IMR-90 (cell line): ENCODE data around the gene DVL1. TPM values are rescaled to one million over a fixed set of nuclear protein-coding genes. Genes with fewer than 3 reads are reported as not detected.

Source experiments
- ATAC-seq: fragments of 200-7000 bp; cut with Tn5 transposase; 2 replicates; pipeline ENCODE4 v1.9.1; 2020; ENCODE audit warnings: low read depth, mild to moderate bottlenecking, moderate library complexity
- BruUV-seq: library from RNA; stranded (reverse); fragments of 400-500 nt; replicated peaks from 2 replicates; lab custom pipeline; 2021; lab: Mats Ljungman, UMichigan
- CTCF ChIA-PET: fragments of 300-600 bp; formaldehyde crosslinking; extraction: SDS; loops from one replicate; lab custom pipeline; 2021; ENCODE audit warnings: antibody characterized with exemption; lab: Yijun Ruan, JAX
- POLR2A ChIA-PET: fragments of 300-600 bp; sonication (Branson Sonifier 250); formaldehyde crosslinking; loops from one replicate; lab custom pipeline; 2022; ENCODE audit warnings: antibody characterized with exemption; ENCODE audit not compliant: unreplicated experiment; lab: Charles Lee
- DNase-seq: peaks from one replicate; pipeline ENCODE4 v3.0.0; 2013
- H2AFZ ChIP-seq: replicated peaks from 2 replicates; pipeline ENCODE3; 2013; ENCODE audit warnings: low read length, mild to moderate bottlenecking; ENCODE audit not compliant: poor library complexity
- H2AK5ac ChIP-seq: 2 replicates; pipeline ENCODE4 v1.6.1; 2013; ENCODE audit warnings: low read depth, low read length, inconsistent platforms
- H2AK9ac ChIP-seq: replicated peaks from 2 replicates; pipeline ENCODE3; 2013; ENCODE audit warnings: mild to moderate bottlenecking, low read depth, low read length, moderate library complexity; ENCODE audit not compliant: poor library complexity
- H2BK120ac ChIP-seq: 2 replicates; pipeline ENCODE4 v1.6.1; 2013; ENCODE audit warnings: low read depth, low read length, inconsistent platforms
- H2BK15ac ChIP-seq: 3 replicates; pipeline ENCODE4 v1.6.1; 2013; ENCODE audit warnings: low read depth, low read length, inconsistent platforms
- H2BK20ac ChIP-seq: 2 replicates; pipeline ENCODE4 v1.6.1; 2013; ENCODE audit warnings: low read depth, mild to moderate bottlenecking, inconsistent platforms, low read length, moderate library complexity
- H2BK5ac ChIP-seq: 2 replicates; pipeline ENCODE4 v1.6.1; 2013; ENCODE audit warnings: mild to moderate bottlenecking, low read depth, low read length, inconsistent platforms; ENCODE audit not compliant: poor library complexity, severe bottlenecking
- H3K14ac ChIP-seq: replicated peaks from 2 replicates; pipeline ENCODE4 v1.6.1; 2013; ENCODE audit warnings: low read depth, low read length, inconsistent platforms
- H3K18ac ChIP-seq: 2 replicates; pipeline ENCODE4 v1.6.1; 2013; ENCODE audit warnings: low read depth, low read length, control low read depth
- H3K23ac ChIP-seq: 2 replicates; pipeline ENCODE4 v1.6.1; 2013; ENCODE audit warnings: low read depth, low read length, inconsistent platforms
- H3K27ac ChIP-seq: 2 replicates; pipeline ENCODE4 v1.5.1; 2013; ENCODE audit warnings: mild to moderate bottlenecking, control low read depth, low read length; ENCODE audit not compliant: insufficient read depth
- H3K27me3 ChIP-seq: 2 replicates; pipeline ENCODE4 v1.6.1; 2013; ENCODE audit warnings: low read length; ENCODE audit not compliant: control insufficient read depth, insufficient read depth
- H3K36me3 ChIP-seq: 2 replicates; pipeline ENCODE4 v1.6.1; 2013; ENCODE audit warnings: low read length, mixed read lengths; ENCODE audit not compliant: control insufficient read depth, insufficient read depth
- H3K4ac ChIP-seq: 2 replicates; pipeline ENCODE4 v1.6.1; 2013; ENCODE audit warnings: low read depth, low read length, inconsistent platforms
- H3K4me1 ChIP-seq: 2 replicates; pipeline ENCODE4 v1.6.1; 2013; ENCODE audit warnings: low read length, mixed read lengths; ENCODE audit not compliant: control insufficient read depth, insufficient read depth
- H3K4me2 ChIP-seq: 2 replicates; pipeline ENCODE4 v1.6.1; 2013; ENCODE audit warnings: low read depth, mild to moderate bottlenecking, control low read depth, low read length, moderate library complexity
- H3K4me3 ChIP-seq: 2 replicates; pipeline ENCODE4 v1.5.1; 2013; ENCODE audit warnings: low read depth, mild to moderate bottlenecking, control low read depth, low read length, moderate library complexity; ENCODE audit not compliant: insufficient read depth
- H3K56ac ChIP-seq: 2 replicates; pipeline ENCODE4 v1.6.1; 2013; ENCODE audit warnings: low read length, inconsistent platforms; ENCODE audit not compliant: insufficient read depth; ENCODE audit errors: extremely low read depth
- H3K79me1 ChIP-seq, 2 experiments: 2 replicates each; pipeline ENCODE4 v1.6.1; 2013; ENCODE audit warnings: low read length in 2 of 2, inconsistent platforms in 1 of 2, low read depth in 1 of 2
- H3K9ac ChIP-seq: 2 replicates; pipeline ENCODE4 v1.6.1; 2013; ENCODE audit warnings: low read depth, low read length, control low read depth
- H3K9me1 ChIP-seq: 2 replicates; pipeline ENCODE4 v1.6.1; 2013; ENCODE audit warnings: low read length, inconsistent platforms; ENCODE audit not compliant: insufficient read depth
- H3K9me3 ChIP-seq: 2 replicates; pipeline ENCODE4 v1.6.1; 2013; ENCODE audit warnings: low read length; ENCODE audit not compliant: control insufficient read depth, insufficient read depth
- H4K20me1 ChIP-seq: 2 replicates; pipeline ENCODE4 v1.6.1; 2013; ENCODE audit warnings: low read length, inconsistent platforms; ENCODE audit not compliant: insufficient read depth
- H4K5ac ChIP-seq: 2 replicates; pipeline ENCODE4 v1.6.1; 2013; ENCODE audit warnings: mild to moderate bottlenecking, low read depth, low read length, control low read depth
- H4K8ac ChIP-seq, 2 experiments: 2 replicates each; pipeline ENCODE4 v1.6.1; 2013; ENCODE audit warnings: low read depth in 2 of 2, low read length in 2 of 2, control low read depth in 1 of 2, inconsistent platforms in 1 of 2
- H4K91ac ChIP-seq: 2 replicates; pipeline ENCODE4 v1.6.1; 2013; ENCODE audit warnings: low read depth, low read length, inconsistent platforms; ENCODE audit not compliant: insufficient read depth
- BHLHE40 ChIP-seq: fragments of 150-350 bp; IDR thresholded peaks from 2 replicates; pipeline ENCODE4 v1.6.1; 2016; ENCODE audit warnings: mild to moderate bottlenecking, low read depth, low read length
- CEBPB ChIP-seq: IDR thresholded peaks from 2 replicates; pipeline ENCODE4 v1.6.1; 2012; ENCODE audit warnings: low read depth, low read length, improper control_type of control experiment
- MAZ ChIP-seq: IDR thresholded peaks from 2 replicates; pipeline ENCODE4 v1.6.1; 2012; ENCODE audit warnings: low read depth, mild to moderate bottlenecking, low read length, improper control_type of control experiment, moderate library complexity, borderline replicate concordance
- NFE2L2 ChIP-seq: fragments of 150-350 bp; IDR thresholded peaks from 2 replicates; pipeline ENCODE4 v1.6.1; 2016; ENCODE audit warnings: low read depth, mild to moderate bottlenecking, low read length
- SMC3 ChIP-seq: fragments of 150-350 bp; IDR thresholded peaks from 2 replicates; pipeline ENCODE4 v1.6.1; 2016; ENCODE audit warnings: low read depth, mild to moderate bottlenecking, antibody characterized with exemption, low read length, moderate library complexity
- WGBS, 2 experiments: methylation state at CpG; one replicate each; pipeline versions ENCODE4 v1.1.5 to v1.1.7; 2013; ENCODE audit warnings: missing lambda C conversion rate in 2 of 2; ENCODE audit not compliant: insufficient read length in 1 of 2; ENCODE audit errors: extremely low coverage in 2 of 2; 5-methylcytosine and 5-hydroxymethylcytosine counted together
- dilution Hi-C: fragments of 300-500 bp; cut with HindIII; formaldehyde crosslinking; loops from one replicate; pipeline ENCODE4 v1.14.3; 2018; ENCODE audit warnings: low sequenced_read_pairs; ENCODE audit not compliant: unreplicated experiment
- in situ Hi-C: fragments of 300-500 bp; cut with MboI; formaldehyde crosslinking; loops from 3 replicates; pipeline ENCODE4 v1.14.3; 2019; ENCODE audit warnings: low sequenced_read_pairs, inconsistent platforms, mixed read lengths
- intact Hi-C: fragments of 100-400 bp; cut with micrococcal nuclease; formaldehyde crosslinking; loops from 2 replicates; pipeline ENCODE4 v1.10.0; 2022
- polyA plus RNA-seq, 3 experiments: library from polyadenylated mRNA; depleted of rRNA; stranded (reverse); fragments of >200 nt; gene quantifications; 2 replicates each; pipeline ENCODE4 v1.2.3, GENCODE V29; 2012; ENCODE audit warnings: low replicate concordance in 1 of 3
- total RNA-seq: library from RNA; depleted of rRNA; stranded (reverse); fragments of >200 nt; gene quantifications from 2 replicates; pipeline ENCODE4 v1.2.3, GENCODE V29; 2012

The DVL1 gene
- total and polyA plus RNA-seq, 2 of the 4 experiments (the other 2 are of a cell fraction): 27.2 to 35.9 TPM

DNA sequence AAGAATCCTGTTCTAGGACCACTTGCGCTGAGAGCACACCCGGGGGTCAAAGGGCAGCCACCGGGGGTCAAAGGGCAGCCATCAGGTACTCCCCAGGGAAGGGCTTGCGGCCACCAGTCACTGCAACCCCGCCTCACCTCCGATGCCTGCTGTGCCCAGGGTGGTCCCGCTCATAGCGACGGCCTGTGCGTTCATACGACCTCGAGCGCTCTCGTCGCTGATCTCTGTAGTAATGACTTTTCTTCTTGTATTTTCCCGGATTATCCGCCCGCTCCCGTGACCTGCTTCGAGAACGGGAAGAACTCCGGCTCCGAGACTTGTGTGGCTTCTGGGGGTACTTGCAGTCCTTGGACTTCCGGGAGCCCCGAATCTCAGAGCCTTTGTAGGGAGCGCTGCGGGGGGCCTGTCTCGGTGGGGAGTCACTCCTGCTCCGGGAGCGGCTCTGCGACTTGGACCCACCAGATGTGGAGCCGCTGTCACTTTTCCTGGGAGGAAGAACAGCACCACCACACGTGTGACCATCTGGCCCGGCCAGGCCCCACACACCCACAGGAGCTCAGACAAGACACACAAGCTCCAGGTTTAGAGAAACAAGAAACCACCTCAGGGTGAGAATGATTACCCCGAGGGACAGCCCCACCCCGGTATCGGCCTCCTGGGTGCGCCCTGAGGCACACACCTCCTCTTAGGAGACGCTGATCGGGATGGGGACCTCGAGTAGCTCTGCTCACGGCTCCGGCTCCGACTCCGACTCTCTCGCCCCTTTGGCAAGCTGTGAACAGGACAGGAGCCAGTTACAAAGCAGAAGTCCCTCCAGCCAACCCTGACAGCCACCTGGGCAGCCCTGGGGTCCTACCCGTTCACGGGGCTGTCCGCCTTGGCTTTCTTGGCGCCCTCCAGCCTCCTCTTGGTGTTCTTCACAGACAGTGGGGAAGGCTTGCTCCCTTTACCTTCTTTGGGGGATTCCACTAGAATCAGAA lies 38.2 kb upstream of the DVL1 start:
- Histone ChIP-seq H3K4me2 (no peak overlapping the region), H3K4me1 (no peaks in the 10 kb centered on the region), H3K18ac (no peak overlapping the region), H3K9ac (no peak overlapping the region), H4K5ac (no peak overlapping the region), H3K9me3 (no peaks in the 10 kb centered on the region), H2AK5ac (no peak overlapping the region), H3K27ac (no peak overlapping the region), H2AFZ (no peak overlapping the region), H3K14ac (no peak overlapping the region), H2BK120ac (no peak overlapping the region), H3K79me1 (peaks cover 16 to 38% of the 10 kb centered on the region in 2 experiments), H3K56ac (no peak overlapping the region), H3K4me3 (no peak overlapping the region), H4K8ac (no peak overlapping the region), H3K9me1 (no peaks in the 10 kb centered on the region; the same call in 1 of the 2 replicates), H2BK20ac (no peak overlapping the region), H3K27me3 (no peaks in the 10 kb centered on the region), H2BK5ac (no peak overlapping the region), H4K91ac (no peak overlapping the region), H3K4ac (no peak overlapping the region), H2BK15ac (no peak overlapping the region), H2AK9ac (no peak overlapping the region), H3K23ac (no peak overlapping the region), H4K20me1 (peaks cover 9% of the 10 kb centered on the region; the same call in 1 of the 2 replicates), H3K36me3 (peaks cover 62% of the 10 kb centered on the region)
- POLR2A ChIA-PET: no interaction called here
- CTCF ChIA-PET: no interaction called here
- ATAC-seq (no peak), DNase-seq (no peak)
- in situ Hi-C loops: no loop called here
- dilution Hi-C loops: no loop called here
- intact Hi-C loops: no loop called here
- WGBS, 2 experiments: 97% methylated on average over 32 of the region's 50 CpGs; no CpG with 5 or more reads in 1 of the 2 experiments
- no peak for TF ChIP-seq SMC3
- TF ChIP-seq CEBPB: no peak
- TF ChIP-seq MAZ: no peak
- no peak for TF ChIP-seq BHLHE40
- TF ChIP-seq NFE2L2: no peak
- no TSS peak for BruUV-seq
